ENCODE measurements around the gene TBCC.
"Not testable (repeated sequence)": the region's sequence is repeated elsewhere in the genome, so short reads cannot be mapped to it uniquely, and the experiment has no call there.

The TBCC gene

DNA sequence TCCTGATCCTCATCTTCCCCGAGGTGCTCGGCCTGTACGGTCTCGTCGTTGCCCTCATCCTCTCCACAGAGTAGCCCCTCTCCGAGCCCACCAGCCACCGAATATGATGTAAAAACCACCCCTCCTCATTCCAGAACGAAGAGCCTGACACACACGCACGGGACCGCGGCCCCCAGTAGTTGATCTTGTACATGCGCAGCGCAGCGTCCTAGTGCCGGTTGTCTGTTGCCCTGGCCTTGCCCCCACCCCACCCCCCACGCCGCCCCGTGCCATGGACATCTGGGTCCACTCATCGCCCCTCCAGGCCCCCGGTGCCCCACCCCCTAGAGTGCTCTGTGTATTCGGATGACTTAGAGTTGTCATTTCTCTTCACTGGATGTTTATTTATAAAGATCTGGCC, 18.3 kb downstream of the TBCC start:
- no peak for DNase-seq

DNA sequence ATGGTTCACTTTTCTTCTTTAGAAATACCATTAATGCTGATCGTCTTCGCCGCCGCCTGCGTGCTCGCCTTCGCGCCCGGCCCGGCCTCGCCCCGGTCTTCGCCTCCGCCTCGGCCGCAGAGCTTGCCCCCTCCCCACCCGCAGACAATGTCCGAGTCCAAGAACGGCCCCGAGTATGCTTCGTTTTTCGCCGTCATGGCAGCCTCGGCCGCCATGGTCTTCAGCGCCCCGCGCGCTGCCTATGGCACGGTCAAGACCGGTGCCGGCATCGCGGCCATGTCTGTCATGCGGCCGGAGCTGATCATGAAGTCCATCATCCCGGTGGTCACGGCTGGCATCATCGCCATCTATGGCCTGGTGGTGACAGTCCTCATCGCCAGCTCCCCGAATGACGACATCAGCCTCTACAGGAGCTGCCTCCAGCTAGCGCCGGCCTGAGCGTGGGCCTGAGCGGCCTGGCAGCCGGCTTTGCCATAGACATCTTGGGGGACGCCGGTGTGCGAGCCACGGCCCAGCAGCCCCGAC, 18.8 kb downstream of the TBCC start:
- no peak for DNase-seq

DNA sequence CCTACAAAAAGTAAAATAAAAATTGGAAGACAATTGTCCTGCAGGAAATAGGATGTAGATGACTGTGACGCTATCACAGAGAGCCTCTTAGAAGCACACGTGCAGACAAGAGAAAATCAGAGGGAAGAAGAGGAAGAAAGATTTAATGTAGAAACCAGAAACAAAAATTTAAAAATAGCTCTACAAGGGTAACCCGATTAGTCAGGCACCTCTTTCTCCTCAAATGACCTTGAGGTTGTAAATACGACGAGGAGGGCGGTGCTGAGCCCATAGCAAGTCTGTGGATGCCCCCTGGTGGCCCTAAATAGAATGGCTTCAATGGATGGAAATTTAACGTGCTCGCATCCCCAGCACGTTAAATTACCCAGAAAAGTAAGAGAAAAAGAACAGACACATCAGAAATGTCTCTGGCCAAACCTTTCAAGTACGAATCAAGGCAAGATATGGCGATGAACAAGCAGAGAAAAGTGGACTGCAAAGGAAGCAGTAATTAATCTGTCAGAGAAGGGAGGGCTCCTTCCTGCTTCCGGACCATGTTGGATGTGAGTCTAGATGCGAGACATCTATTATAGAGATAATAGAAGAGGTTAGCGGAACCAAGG, 19.3 kb downstream of the TBCC start:
- DNase-seq = peak; percentile 71

DNA sequence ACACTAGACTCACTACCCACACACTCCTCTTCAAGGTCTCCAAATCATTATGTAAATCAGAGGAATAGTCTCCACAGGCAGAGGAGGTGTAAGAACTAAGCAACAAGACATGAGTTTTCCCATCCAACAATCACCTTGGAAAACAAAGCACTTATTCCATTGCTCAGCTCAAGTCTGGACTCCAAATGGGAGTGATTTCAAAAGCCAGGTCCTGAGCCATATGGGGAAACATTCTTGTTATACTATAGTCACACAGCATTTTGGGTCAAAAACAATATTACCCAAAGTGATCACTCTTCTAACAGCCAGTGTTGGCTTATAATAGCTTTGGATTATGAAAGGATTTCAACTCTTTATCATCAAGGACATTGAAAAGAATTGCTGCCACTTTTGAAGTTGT, 19.9 kb downstream of the TBCC start:
- DNase-seq = no peak

DNA sequence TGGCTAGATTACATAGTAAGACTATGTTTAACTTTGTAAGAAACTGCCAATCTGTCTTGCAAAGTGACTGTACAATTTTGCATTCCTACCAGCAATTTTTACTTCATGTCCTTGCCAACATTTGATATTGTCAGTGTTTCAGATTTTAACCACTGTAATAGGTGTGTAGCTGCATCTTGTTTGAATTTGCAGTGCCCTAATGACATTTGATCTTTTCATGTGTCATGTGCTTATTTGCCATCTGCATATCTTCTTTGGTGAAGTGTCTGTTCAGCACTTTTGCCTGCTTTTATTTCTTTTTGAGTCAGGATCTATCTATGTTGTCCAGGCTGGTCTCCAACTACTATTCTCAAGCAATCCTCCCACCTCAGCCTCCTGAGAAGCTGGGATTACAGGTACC, 21.1 kb downstream of the TBCC start:
- no peak for DNase-seq

DNA sequence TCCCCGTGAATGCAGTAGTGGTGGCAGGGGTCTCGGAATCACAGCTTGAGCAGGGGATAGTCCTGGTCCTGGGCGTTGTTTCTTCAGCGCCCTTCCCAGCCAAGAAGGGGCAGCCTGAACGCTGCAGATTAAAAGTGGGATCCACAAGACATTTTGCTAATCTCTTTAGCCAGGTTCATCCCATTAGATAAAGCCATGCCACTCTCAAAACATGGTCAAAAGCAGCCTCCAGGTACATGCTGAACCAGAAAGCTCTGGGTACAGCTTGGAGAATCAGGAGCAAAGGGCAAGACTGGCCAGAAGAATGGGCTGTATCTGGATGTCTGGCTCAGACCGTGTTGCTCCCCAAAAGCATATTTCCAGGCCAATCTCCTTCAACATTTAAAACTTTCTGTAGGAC, 23.4 kb downstream of the TBCC start, which contains the start of gene PRPH2:
Gene PRPH2, minus strand, starts transcription at position 101 of the 400 bp plus-strand sequence. CDS start 263 bp downstream, outside the sequence.
- no peak for DNase-seq

GRCh38 chr6:42720739-42721138, 25.2 kb downstream of the TBCC start:
- no peak for DNase-seq

- DNase-seq = no peak
These were observed 30.0 kb downstream of the TBCC start for GRCh38 chr6:42715871-42716270.

DNA sequence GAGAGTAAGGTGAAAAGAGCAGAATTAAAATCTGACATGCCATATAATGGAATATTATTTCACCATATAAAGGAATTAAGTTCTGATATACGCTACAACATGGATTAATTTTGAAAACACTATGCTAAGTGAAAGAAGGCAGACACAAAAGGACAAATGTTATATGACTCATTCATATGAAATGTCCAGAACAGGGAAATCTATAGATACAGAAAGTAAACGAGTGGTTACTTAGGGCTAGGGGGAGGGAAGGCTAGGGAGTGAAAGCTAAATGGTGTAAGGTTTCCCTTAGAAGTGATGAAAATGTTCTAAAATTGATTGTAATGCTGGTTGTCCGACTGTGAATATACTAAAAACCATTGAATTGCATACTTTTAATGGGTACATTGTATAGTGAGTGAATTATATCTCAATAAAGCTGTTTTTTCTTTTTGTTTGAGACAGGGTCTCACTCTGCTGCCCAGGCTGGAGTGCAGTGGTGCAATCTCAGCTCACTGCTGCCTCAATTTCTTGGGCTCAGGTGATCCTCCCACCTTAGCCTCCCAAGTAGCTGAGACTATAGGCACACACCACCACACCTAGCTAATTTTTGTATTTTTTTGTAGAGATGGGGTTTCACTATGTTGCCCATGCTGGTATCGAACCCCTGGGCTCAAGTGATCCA, 31.7 kb downstream of the TBCC start:
- no peak for DNase-seq

GRCh38 chr6:42711930-42712329, 34.0 kb downstream of the TBCC start:
- no peak for DNase-seq

DNA sequence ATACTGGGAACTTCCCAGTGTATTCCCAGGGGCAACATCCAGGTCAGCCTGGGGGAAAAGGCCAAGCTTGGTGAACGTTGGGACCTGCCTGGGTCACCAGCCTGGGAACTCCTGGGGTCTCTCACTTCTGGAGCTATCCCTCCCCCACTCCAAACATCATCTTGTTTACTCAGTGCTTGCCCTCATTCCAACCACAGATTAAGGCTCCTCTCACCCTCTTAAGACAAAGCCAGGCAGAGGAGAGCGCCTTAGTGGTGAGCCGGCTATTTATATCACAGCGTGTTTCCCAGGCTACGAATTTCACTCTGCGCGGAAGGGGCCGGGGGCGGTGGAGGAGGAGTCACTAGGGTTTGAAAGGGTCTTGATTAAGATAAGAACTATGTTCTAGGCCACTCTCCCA, 35.6 kb downstream of the TBCC start:
- DNase-seq = no peak

- no peak for DNase-seq
These were observed 36.0 kb downstream of the TBCC start for GRCh38 chr6:42709871-42710270.

- no peak for DNase-seq
These were observed 37.8 kb downstream of the TBCC start for GRCh38 chr6:42708096-42708495.

DNA sequence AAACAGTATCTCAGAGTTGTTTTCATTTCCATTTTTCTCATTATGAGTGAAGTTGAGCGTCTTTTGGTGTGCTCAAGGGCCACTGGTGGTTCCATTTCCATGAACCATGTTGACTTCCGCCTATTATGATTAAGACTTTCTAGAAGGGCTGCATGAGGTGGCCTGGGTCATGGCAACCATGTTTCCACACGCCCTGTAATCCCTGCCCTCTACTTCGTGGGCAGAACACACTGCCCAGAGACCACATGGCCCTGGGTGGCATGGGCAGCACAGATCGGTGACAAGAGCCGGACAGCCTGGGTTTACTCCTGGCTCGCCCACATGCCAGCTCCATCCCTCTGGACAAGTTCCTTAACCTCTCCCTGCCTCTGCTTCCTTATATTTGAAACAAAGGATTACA, 38.3 kb downstream of the TBCC start:
- DNase-seq = no peak

DNA sequence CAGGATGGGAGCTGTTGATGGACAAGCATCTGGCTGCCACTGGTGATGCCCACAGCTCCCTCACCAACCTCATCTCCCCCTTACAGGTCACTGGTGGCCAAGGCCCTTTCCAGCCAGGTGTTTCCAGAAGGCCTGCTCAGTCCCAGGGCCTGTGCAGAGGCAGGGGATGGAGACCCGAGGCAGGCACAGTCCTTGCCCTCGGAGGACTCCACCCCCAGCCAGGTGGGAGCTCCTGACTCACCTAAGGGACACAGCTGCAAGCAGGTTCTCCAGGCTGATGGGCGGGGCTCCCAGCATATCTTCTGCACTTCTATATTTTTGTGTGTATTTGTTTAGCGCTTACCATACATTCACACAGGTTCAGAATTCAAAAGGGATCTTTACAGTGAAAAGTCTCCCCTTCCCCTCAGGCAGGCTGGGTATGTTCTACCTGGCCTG, 40.9 kb downstream of the TBCC start:
- no peak for DNase-seq

DNA sequence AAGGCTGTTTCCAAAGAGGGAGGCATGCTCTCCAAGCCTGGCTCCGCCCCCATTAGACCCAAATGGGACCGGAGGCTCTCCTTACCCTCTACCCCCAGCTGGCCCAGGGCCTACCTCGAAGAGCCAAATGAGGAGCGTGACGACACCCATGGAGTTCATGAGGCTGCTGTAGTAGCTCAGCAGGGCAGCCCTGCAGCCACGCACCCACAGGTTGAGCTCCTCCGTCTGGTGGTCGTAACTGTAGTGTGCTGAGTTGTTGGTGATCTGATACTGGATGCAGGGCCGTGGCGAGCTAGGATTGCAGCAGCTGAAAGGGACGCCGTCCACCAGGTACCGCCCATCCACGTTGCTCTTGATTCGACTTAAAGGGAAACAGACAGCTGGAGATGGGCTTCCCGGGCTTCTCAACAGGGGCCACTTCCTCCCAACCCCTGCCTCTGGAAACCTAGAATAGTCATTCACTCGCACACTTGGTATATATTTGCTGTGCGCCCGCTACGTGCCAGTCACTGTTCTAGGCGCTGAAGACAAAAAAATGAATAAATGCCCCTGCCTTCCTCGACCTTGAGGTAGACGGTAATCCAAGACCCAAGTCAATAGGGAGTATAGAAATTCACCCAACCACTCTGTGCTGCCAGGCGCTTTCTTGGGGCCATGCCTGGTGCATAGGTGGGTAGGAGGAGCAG, 41.5 kb downstream of the TBCC start:
- DNase-seq = no peak

GRCh38 chr6:42702786-42703185, 43.1 kb downstream of the TBCC start:
- not testable (repeated sequence) for DNase-seq

GRCh38 chr6:42702200-42702599, 43.7 kb downstream of the TBCC start:
- no peak for DNase-seq

GRCh38 chr6:42698217-42698616, 47.7 kb downstream of the TBCC start:
- no peak for DNase-seq

GRCh38 chr6:42697268-42697655, 48.6 kb downstream of the TBCC start:
- no peak for DNase-seq

- DNase-seq = no peak
These were observed 49.2 kb downstream of the TBCC start for GRCh38 chr6:42696526-42697267.

GRCh38 chr6:42694586-42694985, 51.3 kb downstream of the TBCC start:
- no peak for DNase-seq
